Stimulated activated CD4-positive, alpha-beta T cell treated with anti-CD3 and anti-CD28 coated beads, TNF-alpha, amount 100 ng/mL, for 24 hours (primary cell): ENCODE measurements around the gene WNT4.

Experiments used
- DNase-seq, 3 experiments: peaks; one replicate each; pipeline ENCODE4 v3.0.0-alpha.2; 2020; ENCODE audit warnings: low read depth in 3 of 3

Gene WNT4

GRCh38 chr1:22076346-22076745 lies 66.6 kb downstream of the WNT4 start:
- DNase-seq: no peak

DNA sequence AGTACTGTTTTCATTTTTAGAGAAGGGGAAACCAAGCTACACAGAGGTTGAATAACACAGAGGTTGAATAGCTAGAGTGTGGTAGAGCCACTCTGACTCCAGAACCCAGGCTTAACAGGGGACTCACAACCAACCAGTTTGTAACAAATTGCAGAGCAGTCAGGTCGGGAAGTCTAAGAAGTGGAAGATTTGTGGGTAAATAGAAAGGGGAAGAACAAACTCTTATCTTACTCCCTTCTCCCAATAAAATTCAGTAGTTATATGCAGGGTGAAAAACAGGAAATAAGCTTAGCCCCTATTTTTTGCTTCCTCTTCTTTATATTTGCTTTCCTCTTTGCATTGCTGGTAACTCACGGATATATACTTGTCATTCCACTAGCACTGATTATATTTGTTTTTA lies 67.2 kb downstream of the WNT4 start:
- no peak for DNase-seq

DNA sequence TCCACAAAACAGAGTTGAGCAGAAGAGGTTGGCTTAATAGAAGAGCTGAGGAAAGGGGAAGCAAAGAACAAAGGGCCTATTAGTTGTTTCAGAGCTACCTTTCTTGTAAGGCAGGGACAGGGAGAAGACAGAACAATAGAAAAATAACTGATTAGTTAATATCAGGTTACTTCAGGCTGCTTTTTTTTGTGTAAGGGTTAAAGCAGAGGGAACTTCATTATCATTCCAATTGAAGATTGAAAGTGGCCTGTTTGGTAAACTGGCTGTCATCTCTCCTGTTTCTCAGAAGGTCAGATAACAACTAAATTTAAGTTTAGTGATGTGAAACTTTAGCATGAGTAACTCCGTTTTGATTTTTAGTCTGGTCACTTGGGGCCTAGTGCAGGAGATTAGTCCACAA lies 68.1 kb downstream of the WNT4 start:
- no peak for DNase-seq

- DNase-seq: no peak
These were observed 71.4 kb downstream of the WNT4 start for GRCh38 chr1:22071511-22071910.
